Psoas muscle (tissue), 8 donors: Measurements from ENCODE around the gene DDX24. TPM values are rescaled to one million over a fixed set of nuclear protein-coding genes. Genes with fewer than 3 reads are reported as not detected.
"Not testable (repeated sequence)": the region's sequence is repeated elsewhere in the genome, so short reads cannot be mapped to it uniquely, and the experiment has no call there.

Experiments used
- ATAC-seq, 4 donors: fragments of 200-7000 bp; cut with Tn5 transposase; one replicate each; pipeline ENCODE4 v1.9.1; 2020; ENCODE audit warnings: moderate library complexity in 3 of 4, mild to moderate bottlenecking in 2 of 4
- DNase-seq, 2 donors: peaks; one replicate each; pipeline ENCODE4 v3.0.0-alpha.2; 2020
- H3K27ac ChIP-seq: fragments of 200-600 bp; one replicate; pipeline ENCODE4 v1.8.0; 2022
- H3K27me3 ChIP-seq, 3 donors: fragments of 200-600 bp in 1 of 3; one replicate each; pipeline versions ENCODE4 v1.6.1 to v1.8.0; 2013 to 2022; ENCODE audit warnings: low read length in 2 of 3, mild to moderate bottlenecking in 2 of 3, moderate library complexity in 1 of 3; ENCODE audit not compliant: insufficient read depth in 3 of 3
- H3K36me3 ChIP-seq, 2 donors: fragments of 200-600 bp in 1 of 2; one replicate each; pipeline versions ENCODE4 v1.6.1 to v1.8.0; 2013 to 2022; ENCODE audit warnings: low read depth in 1 of 2, mild to moderate bottlenecking in 1 of 2, moderate library complexity in 1 of 2; ENCODE audit not compliant: insufficient read depth in 1 of 2
- H3K4me1 ChIP-seq: fragments of 200-600 bp; one replicate; pipeline ENCODE4 v1.8.0; 2022
- H3K4me3 ChIP-seq: fragments of 200-600 bp; one replicate; pipeline ENCODE4 v1.8.0; 2022; ENCODE audit warnings: mild to moderate bottlenecking
- H3K9me3 ChIP-seq: fragments of 200-600 bp; one replicate; pipeline ENCODE4 v1.8.0; 2022
- WGBS, 3 donors: extraction: QIAGEN DNeasy Blood & Tissue Kit; methylation state at CpG; one replicate each; pipeline versions ENCODE4 v1.1.6 to v1.1.7; 2013; 5-methylcytosine and 5-hydroxymethylcytosine counted together
- intact Hi-C, 2 donors: fragments of 100-400 bp; cut with DNase I; formaldehyde crosslinking; loops; one replicate each; pipeline versions ENCODE4 v1.11.0 to v1.14.2; 2022
- polyA plus RNA-seq, 3 donors: library from polyadenylated mRNA; stranded (reverse); fragments of 200-250 nt; gene quantifications; one replicate each; pipeline ENCODE4 v1.2.3, GENCODE V29; 2013
- total RNA-seq, 4 donors: library from RNA; stranded (reverse); fragmentation: NEBNext Ultra II Directional in 2 of 4; extraction: Animal tissue kit (Norgen Biotek cat#: 25700) in 2 of 4; gene quantifications; one replicate each; pipeline versions ENCODE4 v1.2.1 to v1.2.4, GENCODE V29; 2021 to 2023
- TF ChIP-seq, protein P1 (sequence below): fragments of 200-600 bp; IDR thresholded peaks from one replicate; pipeline ENCODE4 v1.8.0; 2022; ENCODE audit warnings: antibody characterized with exemption
- donor health status: healthy with polysubstance abuse.
- donor health status: DM: no; HTN: no; CAD: no; lungs with moderate emphysema.
- donor health status: Bipolar disorder and iron deficiency.
- donor health status: healthy.
- donor health status: DM: yes; HTN: yes; CAD: no.
- donor health status: DM: no; HTN: no; CAD: no.
- donor health status: DM: no; HTN: no; CAD: no.
- donor health status: DM: yes; HTN: yes; CAD: no.

The DDX24 gene
- total and polyA plus RNA-seq, 7 donors: 66.5 to 190 (median 145) TPM

DNA sequence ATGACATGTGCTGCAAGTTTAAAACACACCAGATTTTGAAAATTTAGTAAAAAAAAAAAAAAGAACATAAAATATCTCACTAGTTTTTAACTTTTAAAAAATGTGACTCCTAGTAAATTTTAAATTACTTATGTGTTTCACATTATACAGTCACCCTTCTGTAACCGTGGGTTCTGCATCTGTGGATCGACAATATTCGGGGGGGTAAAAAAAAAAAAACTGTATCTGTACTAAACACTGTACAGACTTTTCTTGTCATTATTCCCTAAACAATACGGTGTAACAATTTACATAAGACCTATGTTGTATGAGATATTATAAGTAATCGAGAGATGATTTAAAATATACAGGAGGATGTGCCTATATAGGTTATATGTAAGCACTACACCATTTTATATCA lies 3.2 kb downstream of the DDX24 start:
- intact Hi-C loops: no loop called here
- no peak for DNase-seq
- Histone ChIP-seq H3K27me3 (no peaks in the 10 kb centered on the region), H3K4me3 (peak overlapping the region; percentile 87), H3K9me3 (peaks cover 17% of the 10 kb centered on the region), H3K27ac (no peak overlapping the region), H3K4me1 (peaks cover 48% of the 10 kb centered on the region), H3K36me3 (peaks cover 0 to 28% of the 10 kb centered on the region in 2 donors)
- ATAC-seq: no peak
- 72 to 85% (median 75%) methylated on average over 5 of the region's 5 CpGs for WGBS, 3 donors
- TF ChIP-seq, protein P1, sequence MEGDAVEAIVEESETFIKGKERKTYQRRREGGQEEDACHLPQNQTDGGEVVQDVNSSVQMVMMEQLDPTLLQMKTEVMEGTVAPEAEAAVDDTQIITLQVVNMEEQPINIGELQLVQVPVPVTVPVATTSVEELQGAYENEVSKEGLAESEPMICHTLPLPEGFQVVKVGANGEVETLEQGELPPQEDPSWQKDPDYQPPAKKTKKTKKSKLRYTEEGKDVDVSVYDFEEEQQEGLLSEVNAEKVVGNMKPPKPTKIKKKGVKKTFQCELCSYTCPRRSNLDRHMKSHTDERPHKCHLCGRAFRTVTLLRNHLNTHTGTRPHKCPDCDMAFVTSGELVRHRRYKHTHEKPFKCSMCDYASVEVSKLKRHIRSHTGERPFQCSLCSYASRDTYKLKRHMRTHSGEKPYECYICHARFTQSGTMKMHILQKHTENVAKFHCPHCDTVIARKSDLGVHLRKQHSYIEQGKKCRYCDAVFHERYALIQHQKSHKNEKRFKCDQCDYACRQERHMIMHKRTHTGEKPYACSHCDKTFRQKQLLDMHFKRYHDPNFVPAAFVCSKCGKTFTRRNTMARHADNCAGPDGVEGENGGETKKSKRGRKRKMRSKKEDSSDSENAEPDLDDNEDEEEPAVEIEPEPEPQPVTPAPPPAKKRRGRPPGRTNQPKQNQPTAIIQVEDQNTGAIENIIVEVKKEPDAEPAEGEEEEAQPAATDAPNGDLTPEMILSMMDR: no peak

DNA sequence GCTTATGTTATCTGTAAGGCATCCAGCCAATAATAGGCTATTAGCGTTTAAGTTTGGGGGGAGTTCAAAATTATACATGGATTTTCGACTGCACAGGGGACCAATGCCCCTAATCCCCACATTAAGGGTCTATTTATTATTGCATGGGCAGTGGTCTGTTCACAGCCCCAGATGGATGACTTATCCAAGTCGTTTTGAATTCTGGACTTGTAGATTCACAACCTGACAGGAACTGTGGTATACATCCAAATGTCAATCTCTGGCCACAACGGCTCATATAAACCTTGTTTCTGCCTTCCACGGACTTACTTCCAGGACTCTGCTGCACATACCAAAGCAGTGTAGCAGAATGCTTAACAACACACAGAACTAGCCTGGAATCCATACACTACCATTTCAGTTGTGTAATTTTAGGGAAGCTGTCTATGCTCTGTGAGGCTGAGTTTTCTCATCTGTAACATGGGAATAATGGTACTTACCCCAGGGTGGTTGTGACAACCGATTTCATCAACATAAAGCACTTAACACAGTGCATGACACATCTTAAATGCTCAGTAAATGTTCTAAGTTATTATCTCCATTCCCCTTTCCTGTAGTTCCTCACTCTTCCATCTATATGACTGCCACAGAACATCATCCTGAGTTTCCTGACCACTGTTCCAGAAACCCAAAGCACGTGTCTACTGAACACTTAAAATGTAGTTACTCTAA lies 3.7 kb downstream of the DDX24 start:
- DNase-seq: no peak
- ATAC-seq: no peak
- H3K27me3 ChIP-seq: no peaks in the 10 kb centered on the region
- no peak overlapping the region for H3K27ac ChIP-seq
- intact Hi-C loops: no loop called here
- peaks cover 0 to 28% of the 10 kb centered on the region in 2 donors for H3K36me3 ChIP-seq
- 63 to 70% (median 65%) methylated on average over 7 of the region's 7 CpGs for WGBS, 3 donors
- peaks cover 17% of the 10 kb centered on the region for H3K9me3 ChIP-seq
- TF ChIP-seq, protein P1: no peak
- H3K4me3 ChIP-seq: peak overlapping the region; percentile 87
- H3K4me1 ChIP-seq: peaks cover 47% of the 10 kb centered on the region

DNA sequence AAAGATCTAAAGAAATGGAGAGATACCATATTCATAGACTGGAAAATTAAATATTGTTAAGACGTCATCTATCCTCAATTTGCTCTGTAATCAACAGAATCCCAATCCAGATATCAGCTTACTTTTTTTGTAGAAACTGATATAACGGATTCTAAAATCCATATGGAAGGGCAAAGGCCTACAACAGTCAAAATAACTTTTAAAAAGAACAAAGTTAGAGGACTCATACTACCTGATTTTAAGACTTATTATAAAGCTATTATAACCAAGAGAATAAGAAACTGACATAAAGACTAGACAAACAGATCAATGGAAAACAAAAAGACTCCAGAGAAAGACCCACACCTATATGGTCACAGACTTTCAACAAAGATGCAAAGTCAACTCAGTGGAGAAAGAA lies 6.0 kb downstream of the DDX24 start:
- 97 to 98% (median 97%) methylated on average over 2 of the region's 2 CpGs for WGBS, 3 donors
- TF ChIP-seq, protein P1: no peak
- intact Hi-C loops: no loop called here

DNA sequence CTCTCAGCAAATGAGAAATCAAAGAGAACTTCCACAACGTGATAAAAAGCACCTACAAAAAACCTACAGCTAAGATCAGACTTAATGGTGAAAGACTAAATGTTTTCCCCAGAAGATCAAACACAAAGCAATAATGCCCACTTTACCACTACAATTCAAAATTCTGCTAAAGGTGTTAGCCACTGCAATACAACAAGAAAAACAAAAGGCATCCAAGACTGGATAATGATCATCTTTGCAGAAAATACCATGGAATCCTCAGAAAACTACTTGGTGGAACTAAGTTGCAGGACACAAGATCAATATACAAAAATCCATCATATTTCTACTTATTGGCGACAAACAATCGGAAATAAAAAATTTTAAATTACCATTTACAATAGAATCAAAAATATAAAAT lies 6.5 kb downstream of the DDX24 start:
- Histone ChIP-seq H3K36me3 (peaks cover 0 to 27% of the 10 kb centered on the region in 2 donors), H3K4me3 (no peak overlapping the region), H3K4me1 (peaks cover 35% of the 10 kb centered on the region), H3K9me3 (peaks cover 27% of the 10 kb centered on the region), H3K27me3 (no peaks in the 10 kb centered on the region), H3K27ac (no peak overlapping the region)
- WGBS, 3 donors: 96 to 98% (median 97%) methylated on average over 3 of the region's 3 CpGs
- TF ChIP-seq, protein P1: no peak
- ATAC-seq (no peak), DNase-seq (no peak)
- intact Hi-C loops: no loop called here

More for the DNA sequence above, 6.0 kb downstream of the DDX24 start:
- H3K36me3 ChIP-seq: peaks cover 0 to 28% of the 10 kb centered on the region in 2 donors
- H3K4me1 ChIP-seq: peaks cover 39% of the 10 kb centered on the region
- H3K9me3 ChIP-seq: peaks cover 24% of the 10 kb centered on the region
- DNase-seq (no peak), ATAC-seq (no peak)
- H3K27ac ChIP-seq: no peak overlapping the region
- no peaks in the 10 kb centered on the region for H3K27me3 ChIP-seq
- H3K4me3 ChIP-seq: no peak overlapping the region

DNA sequence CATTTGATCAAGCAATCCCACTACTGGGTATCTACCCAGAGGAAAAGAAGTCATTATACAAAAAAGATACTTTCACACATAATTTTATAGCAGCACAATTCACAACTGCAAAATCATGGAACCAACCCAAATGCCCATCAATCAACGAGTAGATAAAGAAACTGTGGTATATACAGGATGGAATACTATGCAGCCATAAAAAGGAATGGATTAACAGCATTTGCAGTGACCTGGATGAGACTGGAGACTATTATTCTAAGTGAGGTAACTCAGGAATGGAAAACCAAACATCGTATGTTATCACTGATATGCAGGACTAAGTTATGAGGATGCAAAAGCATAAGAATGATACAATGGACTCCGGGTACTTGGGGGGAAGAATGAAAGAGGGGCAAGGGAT lies 8.9 kb downstream of the DDX24 start:
- H3K27ac ChIP-seq, ATAC-seq, intact Hi-C loops, DNase-seq, H3K27me3 ChIP-seq, H3K36me3 ChIP-seq, H3K4me3 ChIP-seq: not testable (repeated sequence)
- peaks cover 27% of the 10 kb centered on the region for H3K9me3 ChIP-seq
- WGBS, 3 donors: 94 to 97% (median 95%) methylated on average over 3 of the region's 3 CpGs
- H3K4me1 ChIP-seq: peaks cover 21% of the 10 kb centered on the region
